SK-N-SH (cell line): ENCODE data around the gene MFNG. TPM values are rescaled to one million over a fixed set of nuclear protein-coding genes. Genes with fewer than 3 reads are reported as not detected.

ENCODE experiments used
- CTCF ChIA-PET: fragments of 300-600, 350-600 bp; formaldehyde crosslinking; extraction: SDS; loops from one replicate; lab custom pipeline; 2021; lab: Yijun Ruan, JAX
- POLR2A ChIA-PET: fragments of 350-600 bp; sonication (Branson Sonifier 250); formaldehyde crosslinking; extraction: SDS; loops from one replicate; lab custom pipeline; 2020; ENCODE audit warnings: antibody characterized with exemption, inconsistent platforms; lab: Yijun Ruan, JAX
- DNase-seq: peaks from one replicate; pipeline ENCODE4 v3.0.0; 2012
- H2AFZ ChIP-seq: fragments of 200-600 bp; sonication (generic); 2 replicates; pipeline ENCODE4 v1.8.1; 2016; ENCODE audit warnings: antibody characterized with exemption, mild to moderate bottlenecking, low read depth
- H3F3A ChIP-seq: fragments of 200-600 bp; sonication (generic); replicated peaks from 2 replicates; pipeline ENCODE3; 2016; ENCODE audit warnings: antibody characterized with exemption, mild to moderate bottlenecking; ENCODE audit not compliant: insufficient read depth
- H3K27ac ChIP-seq, 2 experiments: fragments of 200-500 bp in 1 of 2; fragments of 200-600 bp in 1 of 2; sonication (Bioruptor generic) in 1 of 2; sonication (generic), shearing (Covaris generic) in 1 of 2; 2 replicates each; pipeline versions ENCODE4 v1.5.1 to v1.6.1; 2014 to 2016; ENCODE audit warnings: low read depth in 2 of 2, inconsistent platforms in 1 of 2, low read length in 1 of 2, mild to moderate bottlenecking in 1 of 2, mixed read lengths in 1 of 2
- H3K27me3 ChIP-seq: fragments of 200-600 bp; sonication (generic), shearing (Covaris generic); 2 replicates; pipeline ENCODE4 v1.6.1; 2016; ENCODE audit warnings: mixed run types; ENCODE audit not compliant: insufficient read depth
- H3K36me3 ChIP-seq, 2 experiments: fragments of 200-500 bp in 1 of 2; fragments of 200-600 bp in 1 of 2; sonication (Bioruptor generic) in 1 of 2; sonication (generic) in 1 of 2; replicated peaks in 1 of 2; 2 replicates each; pipeline versions ENCODE3 to v1.5.1; 2014 to 2016; ENCODE audit warnings: low read length in 1 of 2, mild to moderate bottlenecking in 1 of 2; ENCODE audit not compliant: insufficient read depth in 2 of 2, control insufficient read depth in 1 of 2
- H3K4me1 ChIP-seq, 2 experiments: fragments of 200-500 bp in 1 of 2; fragments of 200-600 bp in 1 of 2; sonication (Bioruptor generic) in 1 of 2; sonication (generic), shearing (Covaris generic) in 1 of 2; 2 replicates each; pipeline versions ENCODE4 v1.5.1 to v1.6.1; 2014 to 2016; ENCODE audit warnings: low read depth in 1 of 2, low read length in 1 of 2, mixed run types in 1 of 2; ENCODE audit not compliant: insufficient read depth in 2 of 2, control insufficient read depth in 1 of 2
- H3K4me2 ChIP-seq: fragments of 200-600 bp; sonication (generic), shearing (Covaris generic); 2 replicates; pipeline ENCODE4 v1.6.1; 2017; ENCODE audit warnings: mixed run types
- H3K4me3 ChIP-seq, 2 experiments: fragments of 200-500 bp in 1 of 2; fragments of 200-600 bp in 1 of 2; sonication (Bioruptor generic) in 1 of 2; sonication (generic), shearing (Covaris generic) in 1 of 2; 2 replicates each; pipeline versions ENCODE4 v1.5.1 to v1.8.1; 2014 to 2016; ENCODE audit warnings: low read depth in 2 of 2, inconsistent platforms in 1 of 2, low read length in 1 of 2, mild to moderate bottlenecking in 1 of 2, mixed read lengths in 1 of 2, moderate library complexity in 1 of 2
- H3K79me2 ChIP-seq: fragments of 200-600 bp; sonication (generic); 2 replicates; pipeline ENCODE4 v1.8.1; 2017; ENCODE audit warnings: mild to moderate bottlenecking; ENCODE audit not compliant: insufficient read depth
- H3K9ac ChIP-seq: fragments of 200-600 bp; sonication (generic); 2 replicates; pipeline ENCODE4 v1.6.1; 2017; ENCODE audit warnings: mixed run types
- H3K9me2 ChIP-seq: fragments of 200-600 bp; sonication (generic); 2 replicates; pipeline ENCODE4 v1.6.1; 2017; ENCODE audit warnings: mixed run types
- H3K9me3 ChIP-seq: fragments of 200-600 bp; sonication (generic); 2 replicates; pipeline ENCODE4 v1.6.1; 2017; ENCODE audit warnings: mixed run types, mild to moderate bottlenecking, moderate library complexity
- H4K20me1 ChIP-seq: fragments of 200-600 bp; sonication (generic); 2 replicates; pipeline ENCODE4 v1.6.1; 2017; ENCODE audit warnings: mild to moderate bottlenecking, mixed run types; ENCODE audit not compliant: insufficient read depth
- EZH2phosphoT487 ChIP-seq: fragments of 200-600 bp; sonication (generic); IDR thresholded peaks from 2 replicates; pipeline ENCODE4 v1.6.1; 2017; ENCODE audit warnings: low read depth, mixed run types, mild to moderate bottlenecking, antibody characterized with exemption, moderate library complexity, borderline replicate concordance
- FOSL2 ChIP-seq: IDR thresholded peaks from 2 replicates; pipeline ENCODE4 v1.4.0; 2012; ENCODE audit warnings: low read depth, mild to moderate bottlenecking, moderate library complexity, borderline replicate concordance
- FOXJ3 ChIP-seq: sonication (generic); formaldehyde crosslinking; IDR thresholded peaks from 2 replicates; pipeline ENCODE4 v1.5.1; 2020; ENCODE audit warnings: mild to moderate bottlenecking, missing genetic modification reagents
- GABPA ChIP-seq: IDR thresholded peaks from 2 replicates; pipeline ENCODE4 v1.4.0; 2012; ENCODE audit warnings: low read depth, mild to moderate bottlenecking
- MXI1 ChIP-seq: IDR thresholded peaks from 2 replicates; pipeline ENCODE4 v1.6.1; 2012; ENCODE audit warnings: mild to moderate bottlenecking, low read depth, low read length, improper control_type of control experiment
- NRF1 ChIP-seq: IDR thresholded peaks from 2 replicates; pipeline ENCODE4 v1.6.1; 2012; ENCODE audit warnings: low read depth, mild to moderate bottlenecking, low read length
- POLR2AphosphoS5 ChIP-seq: IDR thresholded peaks from 2 replicates; pipeline ENCODE4 v1.6.1; 2012; ENCODE audit warnings: low read depth, low read length
- RCOR1 ChIP-seq: fragments of 150-350 bp; IDR thresholded peaks from 2 replicates; pipeline ENCODE4 v1.6.1; 2017; ENCODE audit warnings: antibody characterized with exemption, low read length
- RFX5 ChIP-seq: IDR thresholded peaks from 2 replicates; pipeline ENCODE4 v1.6.1; 2012; ENCODE audit warnings: mild to moderate bottlenecking, improper control_type of control experiment, low read length
- TCF12 ChIP-seq: IDR thresholded peaks from 2 replicates; pipeline ENCODE4 v1.4.0; 2012
- YY1 ChIP-seq: IDR thresholded peaks from 2 replicates; pipeline ENCODE4 v1.4.0; 2012; ENCODE audit warnings: low read depth, mild to moderate bottlenecking
- WGBS: methylation state at CpG from one replicate; pipeline ENCODE4 v1.1.6; 2017; ENCODE audit warnings: low lambda C conversion rate; 5-methylcytosine and 5-hydroxymethylcytosine counted together
- polyA plus RNA-seq, 3 experiments: library from polyadenylated mRNA; depleted of rRNA; stranded (reverse); fragments of >200 nt; gene quantifications; 2 replicates each; pipeline ENCODE4 v1.2.3, GENCODE V29; 2012
- TF ChIP-seq, protein P1 (sequence below): fragments of 150-350 bp; IDR thresholded peaks from 2 replicates; pipeline ENCODE4 v1.6.1; 2017; ENCODE audit warnings: antibody characterized with exemption, low read length, low read depth, borderline replicate concordance
- TF ChIP-seq, protein P2 (sequence below): IDR thresholded peaks from 2 replicates; pipeline ENCODE4 v1.4.0; 2012; ENCODE audit warnings: low read depth
- TF ChIP-seq, protein P3 (sequence below): IDR thresholded peaks from 2 replicates; pipeline ENCODE4 v1.6.1; 2012; ENCODE audit warnings: mild to moderate bottlenecking, low read depth, low read length, moderate library complexity

Gene MFNG
- polyA plus RNA-seq, 1 of the 3 experiments (the other 2 are of a cell fraction): 0.18 TPM

DNA sequence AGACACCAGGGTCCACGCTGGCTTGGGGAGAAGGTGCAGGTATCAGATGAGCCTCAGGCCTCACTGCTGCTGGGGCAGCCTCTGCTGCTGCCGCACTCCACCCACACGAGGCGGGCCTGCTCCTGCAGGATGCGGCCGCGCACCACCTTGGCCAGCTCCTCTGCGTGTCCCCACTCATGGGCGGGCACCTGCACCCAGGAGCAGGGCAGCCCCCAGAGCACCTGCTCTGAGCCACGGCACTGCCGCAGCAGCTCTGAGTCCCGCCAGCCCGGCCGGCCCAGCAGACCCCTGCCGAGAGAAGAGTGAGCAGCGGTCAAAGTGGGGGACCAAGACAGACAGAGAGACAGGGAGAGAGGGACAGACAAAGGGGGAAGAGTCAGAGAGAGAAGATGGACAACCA lies 4.9 kb upstream of the MFNG start:
- no peak overlapping the region for H2AFZ ChIP-seq
- no peaks in the 10 kb centered on the region for H3K9me2 ChIP-seq
- ChIA-PET CTCF (interaction anchor here (0.8 to 2.9 kb wide), 4 partner anchors 7 to 76 kb away, joined by 3 to 15 read pairs (median 7); no protein-coding TSS in a partner anchor), POLR2A (no interaction called here)
- no peaks in the 10 kb centered on the region for H3K27me3 ChIP-seq
- no peak for TF ChIP-seq RCOR1
- TF ChIP-seq TCF12: no peak
- TF ChIP-seq FOXJ3 (CRISPR knock-in tag): no peak
- no peak for TF ChIP-seq MXI1
- TF ChIP-seq YY1: no peak
- TF ChIP-seq FOSL2: no peak
- TF ChIP-seq GABPA: no peak
- no peak for TF ChIP-seq POLR2AphosphoS5
- TF ChIP-seq, protein P1, sequence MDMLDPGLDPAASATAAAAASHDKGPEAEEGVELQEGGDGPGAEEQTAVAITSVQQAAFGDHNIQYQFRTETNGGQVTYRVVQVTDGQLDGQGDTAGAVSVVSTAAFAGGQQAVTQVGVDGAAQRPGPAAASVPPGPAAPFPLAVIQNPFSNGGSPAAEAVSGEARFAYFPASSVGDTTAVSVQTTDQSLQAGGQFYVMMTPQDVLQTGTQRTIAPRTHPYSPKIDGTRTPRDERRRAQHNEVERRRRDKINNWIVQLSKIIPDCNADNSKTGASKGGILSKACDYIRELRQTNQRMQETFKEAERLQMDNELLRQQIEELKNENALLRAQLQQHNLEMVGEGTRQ: no peak
- no peak for TF ChIP-seq RFX5
- TF ChIP-seq EZH2phosphoT487: no peak
- TF ChIP-seq NRF1: no peak
- TF ChIP-seq, protein P2, sequence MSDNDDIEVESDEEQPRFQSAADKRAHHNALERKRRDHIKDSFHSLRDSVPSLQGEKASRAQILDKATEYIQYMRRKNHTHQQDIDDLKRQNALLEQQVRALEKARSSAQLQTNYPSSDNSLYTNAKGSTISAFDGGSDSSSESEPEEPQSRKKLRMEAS: no peak
- TF ChIP-seq, protein P3, sequence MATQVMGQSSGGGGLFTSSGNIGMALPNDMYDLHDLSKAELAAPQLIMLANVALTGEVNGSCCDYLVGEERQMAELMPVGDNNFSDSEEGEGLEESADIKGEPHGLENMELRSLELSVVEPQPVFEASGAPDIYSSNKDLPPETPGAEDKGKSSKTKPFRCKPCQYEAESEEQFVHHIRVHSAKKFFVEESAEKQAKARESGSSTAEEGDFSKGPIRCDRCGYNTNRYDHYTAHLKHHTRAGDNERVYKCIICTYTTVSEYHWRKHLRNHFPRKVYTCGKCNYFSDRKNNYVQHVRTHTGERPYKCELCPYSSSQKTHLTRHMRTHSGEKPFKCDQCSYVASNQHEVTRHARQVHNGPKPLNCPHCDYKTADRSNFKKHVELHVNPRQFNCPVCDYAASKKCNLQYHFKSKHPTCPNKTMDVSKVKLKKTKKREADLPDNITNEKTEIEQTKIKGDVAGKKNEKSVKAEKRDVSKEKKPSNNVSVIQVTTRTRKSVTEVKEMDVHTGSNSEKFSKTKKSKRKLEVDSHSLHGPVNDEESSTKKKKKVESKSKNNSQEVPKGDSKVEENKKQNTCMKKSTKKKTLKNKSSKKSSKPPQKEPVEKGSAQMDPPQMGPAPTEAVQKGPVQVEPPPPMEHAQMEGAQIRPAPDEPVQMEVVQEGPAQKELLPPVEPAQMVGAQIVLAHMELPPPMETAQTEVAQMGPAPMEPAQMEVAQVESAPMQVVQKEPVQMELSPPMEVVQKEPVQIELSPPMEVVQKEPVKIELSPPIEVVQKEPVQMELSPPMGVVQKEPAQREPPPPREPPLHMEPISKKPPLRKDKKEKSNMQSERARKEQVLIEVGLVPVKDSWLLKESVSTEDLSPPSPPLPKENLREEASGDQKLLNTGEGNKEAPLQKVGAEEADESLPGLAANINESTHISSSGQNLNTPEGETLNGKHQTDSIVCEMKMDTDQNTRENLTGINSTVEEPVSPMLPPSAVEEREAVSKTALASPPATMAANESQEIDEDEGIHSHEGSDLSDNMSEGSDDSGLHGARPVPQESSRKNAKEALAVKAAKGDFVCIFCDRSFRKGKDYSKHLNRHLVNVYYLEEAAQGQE: no peak
- no peaks in the 10 kb centered on the region for H3K79me2 ChIP-seq
- peaks cover 3% of the 10 kb centered on the region for H3F3A ChIP-seq
- no peak for DNase-seq
- WGBS: 96% methylated on average over 8 of the region's 16 CpGs
- no peak overlapping the region for H3K4me2 ChIP-seq
- peaks cover 0 to 11% of the 10 kb centered on the region in 2 experiments; a peak in 1 of 4 replicates for H3K4me1 ChIP-seq
- no peak overlapping the region for H3K9ac ChIP-seq
- peaks cover 3% of the 10 kb centered on the region; the same call in 1 of the 2 replicates for H4K20me1 ChIP-seq
- H3K9me3 ChIP-seq: no peaks in the 10 kb centered on the region
- no peak overlapping the region for H3K27ac ChIP-seq
- H3K36me3 ChIP-seq: peaks cover 0 to 3% of the 10 kb centered on the region in 2 experiments
- no peak overlapping the region for H3K4me3 ChIP-seq
